NCI-H1048 (cell line): Measurements from ENCODE around the gene GAS2L1.
"Not testable (repeated sequence)": the region's sequence is repeated elsewhere in the genome, so short reads cannot be mapped to it uniquely, and the experiment has no call there.

ENCODE experiments used
- DNase-seq: peaks from one replicate; lab custom pipeline; 2025; lab: John Stamatoyannopoulos, UW

Gene GAS2L1

DNA sequence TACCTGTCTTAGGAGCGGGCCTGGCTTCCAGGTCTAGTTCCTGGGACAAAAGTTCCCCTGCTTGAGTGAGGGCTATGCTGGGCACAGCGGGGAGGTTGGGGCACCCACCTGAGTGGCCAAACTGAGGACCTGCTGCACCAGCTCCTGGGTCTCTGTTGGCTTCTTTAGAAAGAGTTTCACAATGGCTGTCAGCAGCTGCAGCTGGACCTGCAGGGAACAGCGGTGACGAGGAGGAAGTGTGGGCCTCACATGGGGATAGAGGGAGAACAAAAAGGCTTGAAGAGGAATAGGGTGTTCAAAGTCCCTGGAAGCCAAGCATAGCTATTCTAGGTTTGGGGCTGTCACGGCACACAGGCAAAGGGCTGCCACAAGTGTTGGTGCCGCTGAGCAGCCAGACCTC, 35.7 kb downstream of the GAS2L1 start:
- no peak for DNase-seq

DNA sequence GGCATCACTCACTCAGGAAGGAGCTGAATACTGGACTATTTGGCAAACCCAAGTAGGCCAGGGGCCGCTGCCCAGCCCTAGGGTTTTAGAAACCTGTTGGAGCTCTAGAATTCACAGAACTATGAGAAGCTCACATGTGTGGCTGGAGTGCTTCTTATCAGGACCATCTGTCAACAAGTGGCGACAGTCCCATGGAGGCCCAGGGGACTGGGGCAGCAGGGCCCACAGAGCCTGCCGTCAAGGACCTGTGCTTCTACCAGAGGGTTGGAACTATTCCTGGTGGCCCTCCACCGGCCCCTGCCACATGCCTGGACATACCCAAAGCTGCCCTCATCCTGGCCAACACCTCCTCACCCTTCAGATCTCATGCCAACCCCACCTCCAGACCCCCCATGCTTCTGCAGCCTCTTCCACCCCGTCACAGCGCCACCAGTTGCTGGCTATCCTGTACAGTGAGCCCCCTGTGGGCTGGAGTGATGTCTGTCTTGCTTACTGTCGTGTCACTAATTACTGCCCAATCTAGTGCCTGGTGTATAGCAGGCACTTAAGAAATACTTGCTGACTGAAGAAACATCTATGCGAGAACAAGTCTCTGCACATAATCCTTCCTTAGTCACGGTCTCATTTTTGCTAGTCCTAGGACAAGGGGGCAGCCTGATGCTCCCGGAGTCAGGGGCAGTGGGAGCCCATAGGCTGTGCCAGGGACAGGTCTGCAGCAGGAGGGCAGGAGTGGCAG, 36.3 kb downstream of the GAS2L1 start:
- DNase-seq, result no peak

DNA sequence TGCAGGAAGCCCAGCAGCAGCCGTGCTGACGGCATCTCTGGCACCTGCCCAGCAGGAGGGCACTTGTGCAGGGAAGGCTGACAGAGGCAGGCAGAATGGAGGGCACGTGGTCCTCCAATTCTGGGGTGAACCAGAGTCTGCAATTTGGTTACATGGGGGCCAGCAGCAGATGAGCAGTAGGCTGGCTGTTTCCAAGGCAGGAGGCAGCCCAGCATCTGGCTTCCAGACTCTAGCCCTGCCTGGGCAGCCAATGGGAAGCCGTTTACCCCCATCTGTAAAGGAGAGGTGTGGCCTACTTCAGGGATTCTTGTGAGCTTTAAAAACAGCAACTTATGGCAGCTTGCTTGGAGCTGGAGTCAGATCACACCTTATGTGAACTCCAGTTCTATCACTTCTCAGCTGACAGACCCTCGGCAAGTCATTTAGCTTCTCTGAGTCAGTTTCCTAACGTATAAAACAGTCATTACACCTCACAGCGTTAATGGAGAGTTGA, 36.9 kb downstream of the GAS2L1 start:
- no peak for DNase-seq

DNA sequence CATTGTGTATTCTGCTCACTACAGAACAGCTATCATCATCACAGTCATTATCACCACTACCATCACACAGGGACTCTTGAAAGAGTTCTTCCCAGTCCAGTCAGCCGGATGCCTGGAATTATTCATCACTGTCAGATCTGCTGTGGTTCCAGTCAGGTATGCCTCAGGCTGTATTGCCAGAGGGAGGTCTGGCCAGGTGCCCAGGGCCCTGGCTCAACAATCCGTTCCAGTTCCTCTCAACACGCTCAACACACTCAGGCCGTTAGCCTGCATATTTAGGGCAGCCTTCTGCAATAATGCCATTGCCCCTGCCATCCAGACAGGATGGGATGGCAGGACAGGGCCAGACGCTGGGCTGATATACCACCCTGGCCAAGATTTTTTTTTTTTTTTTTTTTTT, 37.7 kb downstream of the GAS2L1 start:
- no peak for DNase-seq

DNA sequence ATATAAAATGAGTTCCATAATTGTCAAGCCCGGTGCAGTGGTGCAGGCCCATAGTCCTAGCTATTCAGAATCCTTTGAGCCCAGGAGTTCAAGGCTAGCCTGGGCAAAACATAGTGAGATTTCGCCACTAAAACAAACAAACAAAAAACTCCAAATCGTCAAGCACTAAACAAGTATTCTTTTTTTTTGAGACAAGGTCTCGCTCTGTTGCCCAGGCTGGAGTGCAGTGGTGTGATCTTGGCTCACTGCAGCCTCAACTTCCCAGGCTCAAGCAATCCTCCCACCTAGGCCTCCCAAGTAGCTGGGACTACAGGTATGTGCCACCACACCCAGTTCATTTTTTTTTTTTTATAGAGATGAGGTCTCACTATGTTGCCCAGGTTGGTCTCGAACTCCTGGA, 38.4 kb downstream of the GAS2L1 start:
- DNase-seq, result not testable (repeated sequence)

DNA sequence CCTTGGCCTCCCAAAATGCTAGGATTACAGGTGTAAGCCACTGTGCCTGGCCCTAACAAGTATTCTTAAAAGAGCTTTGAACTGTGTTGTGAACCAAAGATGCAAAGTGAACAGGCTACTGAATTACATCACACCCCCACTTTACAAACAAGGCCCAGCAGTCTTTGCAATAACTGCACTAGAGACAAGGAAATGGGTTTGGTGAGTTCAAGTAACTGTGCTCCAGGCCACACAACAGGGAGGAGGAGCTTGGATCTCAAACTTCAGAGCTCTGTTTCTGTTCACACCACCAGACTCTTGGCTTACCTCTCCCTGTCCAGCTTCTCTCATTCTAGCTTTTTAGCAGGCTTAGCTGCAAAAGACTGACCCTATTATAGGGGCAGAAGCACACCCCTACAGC, 39.5 kb downstream of the GAS2L1 start:
- no peak for DNase-seq

DNA sequence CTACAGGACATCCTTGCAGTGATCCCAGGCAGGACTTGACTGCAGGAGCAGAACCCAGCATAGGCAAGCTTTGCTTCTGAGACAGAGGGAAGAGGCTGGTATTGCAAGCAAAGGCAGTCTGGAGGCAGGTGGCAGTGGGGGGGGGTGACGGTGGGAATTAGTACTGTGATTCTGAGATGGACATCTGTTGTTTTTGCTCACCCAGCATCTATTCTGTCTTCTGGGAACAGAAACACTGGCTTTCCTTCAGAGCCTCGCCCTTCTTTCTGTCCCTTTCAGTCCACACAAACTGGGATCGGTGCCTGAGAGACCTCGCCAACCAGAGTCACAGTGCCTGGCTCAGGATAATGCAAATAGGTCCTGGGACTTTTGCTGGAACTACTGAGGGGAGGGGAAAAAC, 40.2 kb downstream of the GAS2L1 start:
- no peak for DNase-seq

DNA sequence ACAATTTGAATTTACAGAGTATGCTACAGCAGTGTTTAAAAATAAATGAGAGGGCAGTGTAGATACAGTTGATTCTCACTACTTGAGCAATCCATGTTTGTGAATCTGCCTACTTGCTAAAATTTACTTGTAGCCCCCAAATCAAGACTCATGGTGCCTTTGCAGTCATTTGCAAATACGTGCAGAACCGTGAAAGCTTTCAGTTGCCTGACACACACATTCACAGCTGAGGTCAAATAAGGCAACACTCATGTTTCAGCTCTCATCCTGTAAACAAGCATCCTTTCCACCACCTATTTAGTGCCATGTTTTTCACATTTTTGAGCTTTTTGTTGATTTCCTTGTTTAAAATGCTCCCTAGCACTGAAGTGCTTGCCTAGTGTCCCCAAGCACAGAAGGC, 41.6 kb downstream of the GAS2L1 start:
- DNase-seq, result no peak

DNA sequence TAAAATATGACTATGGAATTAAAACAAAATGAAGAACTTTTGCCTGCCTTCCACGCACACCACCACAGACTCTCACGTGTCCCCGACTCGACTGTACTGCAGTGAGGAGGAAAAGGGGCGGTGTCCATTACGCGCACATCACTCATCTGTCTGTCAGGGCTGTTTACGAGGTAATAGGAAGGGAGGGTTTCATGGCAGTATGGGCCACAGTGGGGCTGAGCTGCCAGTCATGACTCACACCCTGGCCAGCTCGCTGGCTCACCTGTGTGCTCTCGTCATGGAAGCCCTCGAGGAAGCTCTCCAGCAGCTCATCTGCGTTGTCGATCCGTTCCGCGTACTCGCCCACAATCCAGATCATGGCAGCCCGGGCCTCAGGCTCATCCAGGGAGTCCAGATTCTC, 42.5 kb downstream of the GAS2L1 start:
- no peak for DNase-seq

DNA sequence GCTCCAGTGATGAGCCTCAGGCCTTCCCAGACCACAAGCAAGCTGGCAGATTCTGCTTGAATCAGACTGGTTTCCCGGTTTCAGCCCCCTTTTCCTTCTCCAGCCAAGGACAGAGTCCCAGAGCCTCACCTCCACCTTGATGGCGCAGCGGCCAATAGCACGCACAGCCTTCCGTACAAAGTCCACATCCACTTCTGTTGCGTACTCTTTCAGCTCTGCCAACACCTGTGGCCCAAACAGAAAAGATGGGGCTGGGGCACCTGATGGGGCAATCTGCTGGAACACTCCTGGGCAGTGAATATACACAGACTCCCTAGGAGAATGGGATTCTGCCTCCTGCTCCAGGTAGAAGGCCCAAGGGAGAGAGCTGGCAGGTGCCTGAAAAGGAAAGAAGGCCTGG, 44.6 kb downstream of the GAS2L1 start:
- DNase-seq, result no peak

DNA sequence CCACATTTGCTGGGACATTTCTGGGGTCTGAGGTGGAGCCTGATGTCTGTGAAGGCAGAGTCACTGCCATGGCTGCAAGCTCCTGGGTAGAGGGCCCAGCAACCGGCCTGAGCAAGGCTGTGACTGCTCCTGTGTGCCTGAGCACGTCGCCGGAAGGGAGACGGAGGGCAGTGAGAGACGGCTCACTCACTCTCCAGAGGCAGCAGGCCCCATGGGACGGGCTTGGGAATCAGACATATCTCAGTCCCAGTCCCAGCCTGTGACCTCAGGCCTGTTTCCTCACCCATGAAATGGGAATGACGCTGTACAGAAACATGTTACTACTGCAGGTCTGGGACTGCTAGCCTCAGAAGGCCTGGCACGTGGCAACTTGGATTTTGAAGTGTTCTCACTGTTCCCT, 45.4 kb downstream of the GAS2L1 start:
- no peak for DNase-seq

DNA sequence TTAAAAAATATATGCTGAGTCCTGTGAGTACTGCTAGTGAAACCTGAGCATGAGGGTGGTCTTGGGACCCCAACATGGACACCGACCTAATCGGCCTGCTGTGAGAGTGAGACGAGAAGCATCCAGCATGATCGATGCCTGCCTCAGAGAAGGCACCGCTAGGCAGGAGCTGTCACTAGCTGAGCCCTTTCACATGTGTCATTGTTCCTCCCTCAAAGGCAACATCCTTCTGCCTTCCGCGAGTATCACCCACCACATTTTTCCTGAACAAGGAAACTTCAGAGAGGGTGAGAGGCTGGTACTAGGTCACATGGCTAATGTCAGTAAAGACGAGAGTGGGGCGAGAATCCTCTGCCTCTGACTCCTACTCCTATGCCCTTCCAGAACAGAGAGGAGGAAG, 46.3 kb downstream of the GAS2L1 start:
- no peak for DNase-seq

DNA sequence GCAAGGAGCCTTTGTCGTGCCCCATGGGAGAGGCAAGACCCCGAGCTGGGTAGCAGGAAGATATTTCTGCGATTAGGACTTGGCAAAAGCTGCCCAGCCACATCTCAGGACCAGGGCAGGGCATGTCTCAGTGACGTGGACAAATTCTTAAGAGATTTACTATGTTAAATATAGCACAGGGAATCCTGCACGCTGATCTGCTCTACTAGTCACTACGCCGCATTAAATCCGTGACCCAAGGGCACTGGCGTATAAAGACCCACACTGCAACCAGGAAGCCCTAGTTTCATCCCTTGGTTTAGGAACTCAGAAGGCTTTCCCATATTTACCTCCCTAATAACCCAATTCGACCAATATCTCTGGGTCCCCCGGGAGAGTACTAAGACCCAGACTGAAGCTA, 46.8 kb downstream of the GAS2L1 start:
- DNase-seq, result no peak

DNA sequence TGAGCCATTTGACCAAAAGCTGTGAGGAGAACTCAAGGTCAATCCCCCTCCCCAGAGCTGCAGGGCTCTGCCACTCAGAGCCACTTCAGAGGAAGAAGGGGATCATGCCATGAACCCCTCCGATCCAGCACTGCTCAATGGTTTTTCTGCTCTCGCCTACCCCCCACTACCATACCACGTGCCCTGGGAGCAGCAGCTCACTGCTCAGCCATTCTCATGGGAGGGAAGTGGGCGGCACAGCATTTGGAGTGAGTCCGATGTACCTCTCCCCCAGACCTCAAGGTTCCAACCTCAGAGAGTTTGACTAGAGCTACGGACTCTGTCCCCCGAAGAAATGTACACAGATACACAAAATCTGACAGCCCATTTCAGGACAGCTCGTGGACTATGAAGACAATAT, 47.4 kb downstream of the GAS2L1 start:
- no peak for DNase-seq

DNA sequence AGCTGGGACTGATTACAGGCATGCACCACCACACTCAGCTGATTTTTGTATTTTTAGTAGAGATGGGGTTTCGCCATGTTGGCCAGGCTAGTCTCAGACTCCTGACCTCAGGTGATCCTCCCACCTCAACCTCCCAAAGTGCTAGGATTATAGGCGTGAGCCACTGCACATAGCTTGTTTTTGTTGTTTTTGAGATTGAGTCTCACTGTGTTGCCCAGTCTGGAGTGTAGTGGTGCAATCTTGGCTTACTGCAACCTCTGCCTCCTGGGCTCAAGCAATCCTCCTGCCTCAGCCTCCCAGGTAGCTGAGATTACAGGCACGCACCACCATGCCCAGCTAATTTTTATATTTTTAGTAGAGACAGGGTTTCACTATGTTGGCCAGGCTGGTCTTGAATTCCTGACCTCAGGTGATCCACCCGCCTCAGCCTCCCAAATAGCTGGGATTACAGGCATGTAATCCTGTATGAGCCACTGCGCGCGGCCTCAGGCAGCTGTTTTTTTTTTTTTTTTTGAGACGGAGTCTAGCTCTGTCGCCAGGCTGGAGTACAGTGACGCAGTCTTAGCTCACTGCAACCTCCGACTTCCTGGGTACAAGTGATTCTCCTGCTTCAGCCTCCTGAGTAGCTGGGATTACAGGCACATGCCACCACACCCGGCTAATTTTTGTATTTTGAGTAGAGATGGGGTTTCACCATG, 50.9 kb downstream of the GAS2L1 start:
- not testable (repeated sequence) for DNase-seq

DNA sequence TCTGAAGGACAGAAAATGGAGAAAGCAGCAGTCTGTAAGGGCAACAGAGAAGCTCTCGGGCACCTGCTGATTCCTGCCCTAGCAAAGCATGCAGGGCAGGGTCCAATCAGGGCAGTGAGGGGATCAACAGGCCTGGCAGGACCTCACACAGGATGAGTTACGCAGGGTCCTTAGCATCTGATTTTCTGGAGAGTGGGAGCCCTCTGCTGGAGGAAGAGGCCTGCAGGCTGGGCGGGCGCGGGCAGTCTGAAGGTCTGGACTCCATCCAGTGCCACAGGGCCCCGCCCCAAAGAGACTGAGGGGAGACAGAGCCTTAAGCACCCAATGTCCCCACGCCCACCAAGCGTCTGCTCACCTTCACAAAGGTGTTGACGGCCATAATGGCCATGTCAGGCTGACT, 53.0 kb downstream of the GAS2L1 start:
- no peak for DNase-seq
